ENCODE results near the gene FHOD3. TPM values are rescaled to one million over a fixed set of nuclear protein-coding genes. Genes with fewer than 3 reads are reported as not detected.

FHOD3 gene
- total RNA-seq, 1 donor from 2014 or later: 346 TPM

- TF ChIP-seq CTCF (IDR thresholded peaks at IDR 0.05; ENCODE audit: borderline replicate concordance): no peak
- no peak overlapping the region for H3K27ac ChIP-seq (replicated peaks)
- peaks cover 7% of the 10 kb centered on the region for H3K36me3 ChIP-seq
- H3K27me3 ChIP-seq (ENCODE audit: low read depth): no peaks in the 10 kb centered on the region
- H3K9me3 ChIP-seq (replicated peaks): no peaks in the 10 kb centered on the region
- no peak overlapping the region for H3K4me3 ChIP-seq
- H3K4me1 ChIP-seq: peaks cover 28% of the 10 kb centered on the region
- DNase-seq: no peak
- intact Hi-C loops (cut with micrococcal nuclease): loop anchor here (10.0 kb wide), 1 partner anchor 57 kb away; no protein-coding TSS in a partner anchor
Measured at GRCh38 chr18:36811430-36811829, 513.9 kb downstream of the FHOD3 start.

- Histone ChIP-seq H3K27ac (replicated peaks) (no peak overlapping the region), H3K4me1 (peaks cover 30% of the 10 kb centered on the region), H3K4me3 (no peak overlapping the region), H3K36me3 (peaks cover 7% of the 10 kb centered on the region), H3K9me3 (replicated peaks) (no peaks in the 10 kb centered on the region), H3K27me3 (ENCODE audit: low read depth) (no peaks in the 10 kb centered on the region)
- no peak for DNase-seq
- no peak for TF ChIP-seq CTCF (IDR thresholded peaks at IDR 0.05; ENCODE audit: borderline replicate concordance)
- intact Hi-C loops (cut with micrococcal nuclease): loop anchor here (10.0 kb wide), 1 partner anchor 57 kb away; no protein-coding TSS in a partner anchor
Measured at GRCh38 chr18:36811955-36812354, 514.4 kb downstream of the FHOD3 start.

- Histone ChIP-seq H3K9me3 (replicated peaks) (no peaks in the 10 kb centered on the region), H3K4me1 (peaks cover 32% of the 10 kb centered on the region), H3K27me3 (ENCODE audit: low read depth) (no peaks in the 10 kb centered on the region), H3K4me3 (no peak overlapping the region), H3K27ac (replicated peaks) (no peak overlapping the region), H3K36me3 (peaks cover 8% of the 10 kb centered on the region)
- TF ChIP-seq CTCF (IDR thresholded peaks at IDR 0.05; ENCODE audit: borderline replicate concordance): no peak
- no peak for DNase-seq
- intact Hi-C loops (cut with micrococcal nuclease): loop anchor here (10.0 kb wide), 1 partner anchor 58 kb away; no protein-coding TSS in a partner anchor
Measured at GRCh38 chr18:36812678-36813077, 515.2 kb downstream of the FHOD3 start.

- intact Hi-C loops (cut with micrococcal nuclease): loop anchor here (10.0 kb wide), 1 partner anchor 58 kb away; no protein-coding TSS in a partner anchor
- no peaks in the 10 kb centered on the region for H3K27me3 ChIP-seq (ENCODE audit: low read depth)
- H3K27ac ChIP-seq (replicated peaks): no peak overlapping the region
- H3K9me3 ChIP-seq (replicated peaks): no peaks in the 10 kb centered on the region
- H3K36me3 ChIP-seq: peaks cover 14% of the 10 kb centered on the region
- H3K4me1 ChIP-seq: peaks cover 32% of the 10 kb centered on the region
- H3K4me3 ChIP-seq: no peak overlapping the region
- no peak for TF ChIP-seq CTCF (IDR thresholded peaks at IDR 0.05; ENCODE audit: borderline replicate concordance)
- no peak for DNase-seq
Measured at GRCh38 chr18:36813101-36813775, 515.7 kb downstream of the FHOD3 start.

GRCh38 chr18:36813824-36814223 lies 516.3 kb downstream of the FHOD3 start:
- intact Hi-C loops (cut with micrococcal nuclease): loop anchor here (10.0 kb wide), 1 partner anchor 59 kb away; no protein-coding TSS in a partner anchor
- Histone ChIP-seq H3K27ac (replicated peaks) (no peak overlapping the region), H3K4me1 (peaks cover 32% of the 10 kb centered on the region), H3K27me3 (ENCODE audit: low read depth) (no peaks in the 10 kb centered on the region), H3K4me3 (no peak overlapping the region), H3K9me3 (replicated peaks) (no peaks in the 10 kb centered on the region), H3K36me3 (peaks cover 19% of the 10 kb centered on the region)
- no peak for TF ChIP-seq CTCF (IDR thresholded peaks at IDR 0.05; ENCODE audit: borderline replicate concordance)
- DNase-seq: no peak

All from left ventricle myocardium inferior (tissue), 1 donor.